GM12873 (cell line): ENCODE results near the gene CRADD.

Source experiments
- TF ChIP-seq, protein P1 (sequence below): IDR thresholded peaks from 2 replicates; pipeline ENCODE4 v1.5.1; 2012; ENCODE audit warnings: low read depth, mild to moderate bottlenecking, moderate library complexity, low read length, control low read depth; ENCODE audit not compliant: insufficient read depth; ENCODE audit errors: missing control alignments

Gene CRADD

DNA sequence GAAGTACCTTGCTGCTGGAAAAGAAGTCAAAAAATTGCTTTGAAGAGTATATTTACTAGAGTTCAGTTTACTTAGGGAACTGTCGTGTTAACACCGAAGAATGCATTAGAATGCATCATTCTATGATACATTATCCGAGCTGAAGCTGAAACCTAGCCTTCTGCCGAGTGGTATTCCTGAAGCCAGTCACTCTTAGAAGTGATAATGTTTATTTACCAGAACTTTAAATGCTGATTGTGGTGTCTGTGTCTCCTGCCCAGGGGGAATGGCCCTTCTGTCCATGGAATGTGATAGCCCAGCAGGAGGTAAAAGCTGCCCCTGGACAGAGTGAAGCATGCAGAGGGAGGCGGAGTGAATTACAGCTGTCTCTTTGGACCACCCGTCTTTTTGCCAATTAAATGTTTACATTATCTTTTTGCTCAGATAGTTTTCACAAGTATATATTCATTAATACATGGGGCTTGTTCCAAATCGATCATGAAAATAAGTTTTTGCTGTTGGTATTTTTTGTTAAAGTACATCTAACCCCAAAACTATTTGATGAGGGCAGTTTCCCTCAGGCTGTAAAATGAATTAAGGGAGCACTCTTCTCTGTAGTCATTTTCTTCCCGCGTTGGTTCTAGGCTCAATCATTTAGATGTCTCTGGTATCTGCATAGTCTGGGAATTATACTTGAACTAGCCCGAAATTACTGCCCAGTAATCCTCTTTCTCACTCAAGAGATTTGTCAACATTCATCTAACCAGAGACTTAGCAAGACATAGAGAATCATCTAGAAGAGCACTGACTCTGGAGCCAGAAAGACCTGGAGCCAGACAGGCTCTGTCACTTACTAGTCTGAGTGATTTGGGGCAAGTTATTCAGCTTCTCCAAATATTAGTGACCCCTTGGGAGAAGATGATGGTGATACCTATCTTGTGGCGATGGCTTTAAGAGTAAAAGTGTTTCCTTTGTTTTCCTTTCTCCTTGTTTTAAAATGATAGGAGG is 147.6 kb downstream of the CRADD start:
- TF ChIP-seq, protein P1, sequence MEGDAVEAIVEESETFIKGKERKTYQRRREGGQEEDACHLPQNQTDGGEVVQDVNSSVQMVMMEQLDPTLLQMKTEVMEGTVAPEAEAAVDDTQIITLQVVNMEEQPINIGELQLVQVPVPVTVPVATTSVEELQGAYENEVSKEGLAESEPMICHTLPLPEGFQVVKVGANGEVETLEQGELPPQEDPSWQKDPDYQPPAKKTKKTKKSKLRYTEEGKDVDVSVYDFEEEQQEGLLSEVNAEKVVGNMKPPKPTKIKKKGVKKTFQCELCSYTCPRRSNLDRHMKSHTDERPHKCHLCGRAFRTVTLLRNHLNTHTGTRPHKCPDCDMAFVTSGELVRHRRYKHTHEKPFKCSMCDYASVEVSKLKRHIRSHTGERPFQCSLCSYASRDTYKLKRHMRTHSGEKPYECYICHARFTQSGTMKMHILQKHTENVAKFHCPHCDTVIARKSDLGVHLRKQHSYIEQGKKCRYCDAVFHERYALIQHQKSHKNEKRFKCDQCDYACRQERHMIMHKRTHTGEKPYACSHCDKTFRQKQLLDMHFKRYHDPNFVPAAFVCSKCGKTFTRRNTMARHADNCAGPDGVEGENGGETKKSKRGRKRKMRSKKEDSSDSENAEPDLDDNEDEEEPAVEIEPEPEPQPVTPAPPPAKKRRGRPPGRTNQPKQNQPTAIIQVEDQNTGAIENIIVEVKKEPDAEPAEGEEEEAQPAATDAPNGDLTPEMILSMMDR, result no peak

- TF ChIP-seq, protein P1, result no peak
These were observed 148.3 kb downstream of the CRADD start for GRCh38 chr12:93825501-93825888.

- TF ChIP-seq, protein P1, result no peak
These were observed 148.9 kb downstream of the CRADD start for GRCh38 chr12:93825931-93826555.

GRCh38 chr12:93827179-93827578 is 150.0 kb downstream of the CRADD start:
- TF ChIP-seq, protein P1, result no peak

DNA sequence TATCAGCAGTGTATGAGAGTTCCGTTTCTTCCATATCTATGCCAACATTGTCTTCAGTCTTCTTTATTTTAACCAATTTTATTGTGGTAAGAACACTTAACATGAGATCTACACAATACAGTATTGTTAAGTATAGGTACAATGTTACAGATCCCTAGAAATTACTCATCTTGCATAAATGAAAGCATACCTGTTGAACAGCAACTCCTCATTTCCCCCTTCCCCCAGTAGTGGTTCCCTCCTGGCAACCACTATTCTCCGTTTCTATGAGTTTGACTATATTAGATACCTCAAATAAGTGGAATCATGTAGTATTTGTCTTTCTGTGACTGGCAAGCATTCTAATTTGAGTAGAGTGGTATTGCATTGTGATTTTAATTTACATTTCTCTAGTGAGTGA is 150.5 kb downstream of the CRADD start:
- TF ChIP-seq, protein P1, result no peak

DNA sequence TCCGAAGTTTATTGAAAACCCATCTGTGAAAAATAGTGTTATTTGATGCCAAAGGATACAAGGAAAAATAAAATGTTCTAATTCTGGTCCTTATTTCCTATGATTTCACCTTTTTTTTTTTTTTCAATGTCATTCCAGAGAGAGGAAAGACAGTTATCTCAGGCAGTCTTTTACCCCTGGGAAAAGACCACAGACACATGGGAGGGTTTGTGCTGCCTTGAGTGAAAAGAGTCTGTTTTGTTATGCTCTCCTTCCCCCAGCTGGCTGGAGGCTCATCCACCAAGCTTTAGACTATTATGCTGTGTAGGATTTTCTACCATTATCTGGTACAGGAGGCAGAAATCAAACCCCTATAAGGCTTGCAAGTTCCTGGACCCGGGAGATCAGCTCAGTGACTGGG is 151.8 kb downstream of the CRADD start:
- TF ChIP-seq, protein P1, result no peak

DNA sequence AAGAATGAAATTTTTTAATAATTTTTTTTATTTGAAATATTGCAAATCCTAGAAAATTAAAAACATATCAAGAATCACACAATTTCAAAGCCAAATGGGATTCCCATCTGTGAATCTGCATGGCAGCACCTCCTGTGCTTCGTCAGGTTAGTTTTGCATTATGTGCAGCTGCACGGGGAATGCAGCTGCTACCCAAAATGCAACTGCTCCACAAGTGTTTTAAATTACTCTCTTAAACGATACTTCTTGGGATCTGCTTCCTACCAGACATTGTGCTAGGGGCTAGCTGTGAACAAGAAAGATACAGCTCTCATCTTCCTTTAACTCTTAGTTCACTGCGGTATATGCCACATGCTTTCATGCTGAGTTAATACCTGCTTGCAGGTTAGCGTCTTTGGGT is 154.2 kb downstream of the CRADD start:
- TF ChIP-seq, protein P1, result no peak
